Measurements from ENCODE around the gene LCLAT1.
"Not testable (repeated sequence)": the region's sequence is repeated elsewhere in the genome, so short reads cannot be mapped to it uniquely, and the experiment has no call there.

The LCLAT1 gene

DNA sequence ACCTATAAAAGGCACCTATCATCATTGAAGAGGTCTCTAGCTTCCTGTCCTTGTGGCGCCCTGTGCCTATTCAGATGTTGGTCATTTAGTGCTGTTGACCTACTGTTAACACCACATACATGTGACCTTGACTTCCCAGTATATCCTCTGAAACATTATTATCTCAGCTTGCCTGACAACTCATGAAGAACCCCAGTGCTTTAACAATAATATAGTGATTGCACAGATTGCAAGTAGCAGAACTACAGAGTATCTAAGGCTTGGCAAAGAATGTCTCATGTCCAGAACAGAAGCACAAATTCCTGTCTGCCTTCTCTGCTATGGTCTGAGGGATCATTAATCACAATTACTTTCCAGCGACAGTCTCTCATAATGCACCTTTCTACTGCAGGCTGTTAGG lies 165.3 kb downstream of the LCLAT1 start:
- no peak for DNase-seq

- no peak for DNase-seq
Measured at GRCh38 chr2:30613001-30613400, 166.0 kb downstream of the LCLAT1 start.

DNA sequence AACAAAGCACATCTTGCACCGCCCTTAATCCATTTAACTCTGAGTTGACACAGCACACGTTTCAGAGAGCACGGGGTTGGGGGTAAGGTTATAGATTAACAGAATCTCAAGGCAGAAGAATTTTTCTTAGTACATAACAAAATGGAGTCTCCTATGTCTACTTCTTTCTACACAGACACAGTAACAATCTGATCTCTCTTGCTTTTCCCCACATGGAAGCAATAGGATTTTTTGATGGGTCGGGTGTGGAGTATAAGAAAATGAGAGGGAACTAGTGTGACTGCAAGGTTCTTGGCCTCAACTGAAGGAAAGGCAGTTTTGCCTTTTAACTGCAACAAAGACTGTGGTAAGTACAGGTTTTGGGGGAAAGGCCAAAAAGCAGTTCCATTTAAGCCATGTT lies 167.2 kb downstream of the LCLAT1 start:
- DNase-seq = not testable (repeated sequence)

GRCh38 chr2:30615926-30616325 lies 168.9 kb downstream of the LCLAT1 start:
- no peak for DNase-seq

DNA sequence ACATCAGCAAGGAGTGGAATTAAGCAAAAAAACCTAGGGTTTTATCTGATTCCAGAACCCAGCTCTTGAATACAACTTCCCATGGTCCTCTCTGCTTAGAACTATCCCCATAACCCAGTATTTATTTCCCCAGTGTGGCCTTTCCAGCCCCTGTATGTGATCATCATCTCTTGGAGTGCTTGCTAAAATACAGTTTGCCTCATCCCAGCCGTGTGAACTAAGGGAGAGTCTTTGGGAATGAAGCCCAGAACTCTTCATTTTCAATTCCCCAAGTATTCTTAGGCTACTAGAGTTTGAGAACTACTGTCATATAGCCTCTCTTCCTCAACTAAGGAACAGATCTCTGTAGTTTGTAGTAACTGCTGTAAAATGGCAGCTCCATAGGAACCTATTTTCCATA lies 173.1 kb downstream of the LCLAT1 start:
- DNase-seq = no peak

GRCh38 chr2:30621836-30622235 lies 174.8 kb downstream of the LCLAT1 start:
- no peak for DNase-seq

GRCh38 chr2:30622452-30622851 lies 175.4 kb downstream of the LCLAT1 start:
- no peak for DNase-seq

DNA sequence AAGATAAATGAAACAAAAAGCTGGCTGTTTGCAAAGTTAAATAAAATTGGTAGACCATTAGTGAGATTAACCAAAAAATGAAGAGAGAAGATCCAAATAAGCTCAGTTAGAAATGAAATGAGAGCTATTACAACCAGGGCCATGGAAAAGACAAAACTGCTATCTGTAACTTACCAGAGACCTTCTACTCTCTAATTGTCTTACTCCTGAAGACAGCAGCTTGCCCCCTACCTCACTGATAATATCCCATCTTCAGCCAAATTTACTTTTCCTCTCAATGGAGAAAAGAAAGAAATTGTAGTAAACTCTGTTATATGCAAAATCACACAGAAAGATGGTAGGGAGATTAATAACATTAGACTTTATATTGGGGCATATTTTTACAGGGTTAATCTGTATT lies 178.2 kb downstream of the LCLAT1 start:
- no peak for DNase-seq

DNA sequence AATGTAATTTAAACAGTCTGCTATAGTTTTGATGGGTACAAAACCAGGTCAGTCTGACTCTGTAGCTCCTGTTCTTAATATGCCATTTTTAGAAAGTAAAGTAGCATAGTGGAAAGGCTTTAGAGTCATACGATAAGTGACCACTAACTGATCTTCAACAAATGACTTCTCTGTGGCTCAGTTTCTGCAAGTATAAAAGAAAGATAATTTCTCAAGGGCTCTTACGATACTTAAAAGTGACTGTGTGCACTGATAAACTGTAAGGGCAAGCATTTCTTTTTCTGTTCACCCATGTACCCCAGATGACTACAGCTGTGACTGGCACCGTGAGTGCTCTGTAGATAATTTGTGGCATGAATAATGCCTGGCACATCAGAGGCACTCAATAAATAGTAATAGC lies 178.7 kb downstream of the LCLAT1 start:
- no peak for DNase-seq

GRCh38 chr2:30626397-30626796 lies 179.4 kb downstream of the LCLAT1 start:
- no peak for DNase-seq

GRCh38 chr2:30627151-30627550 lies 180.1 kb downstream of the LCLAT1 start:
- no peak for DNase-seq

DNA sequence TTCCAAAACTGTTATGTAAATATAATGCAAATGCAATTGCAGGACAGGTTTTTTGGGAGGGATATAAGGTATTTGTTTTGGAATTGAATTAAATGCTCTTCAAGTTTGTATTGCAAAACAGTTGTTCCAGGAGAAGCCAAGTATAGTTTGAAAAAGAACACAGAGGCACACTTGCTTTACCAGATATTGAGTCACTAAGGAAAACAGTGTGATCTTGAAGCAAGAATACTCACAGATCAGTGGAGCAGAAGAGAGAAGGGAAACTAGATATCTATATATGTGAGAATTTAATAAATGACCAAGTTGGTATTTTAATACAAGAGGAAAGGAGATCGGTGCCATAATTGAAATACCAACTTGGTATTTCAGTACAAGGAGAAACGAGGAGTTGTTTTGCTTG lies 181.3 kb downstream of the LCLAT1 start:
- no peak for DNase-seq

DNA sequence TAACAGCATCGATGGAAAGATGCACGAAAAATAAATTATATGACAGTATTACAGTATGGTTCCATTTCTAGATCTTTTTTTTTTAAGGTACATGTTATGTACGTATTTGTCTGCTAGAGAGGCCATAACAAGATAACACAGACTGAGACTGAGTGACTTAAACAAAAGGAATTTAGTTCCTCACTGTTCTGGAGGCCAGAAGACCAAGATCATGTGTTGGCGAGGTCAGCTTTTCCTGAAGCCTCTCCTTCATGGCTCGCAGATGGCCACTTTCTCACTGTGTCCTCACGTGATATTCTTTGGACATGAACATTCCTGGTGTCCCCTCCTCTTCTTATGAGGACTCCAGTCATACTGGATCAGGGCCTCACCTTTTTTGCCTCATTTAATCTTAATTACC lies 182.8 kb downstream of the LCLAT1 start:
- DNase-seq = no peak

GRCh38 chr2:30631051-30631671 lies 184.1 kb downstream of the LCLAT1 start:
- DNase-seq = no peak

GRCh38 chr2:30633039-30633438 lies 186.0 kb downstream of the LCLAT1 start:
- DNase-seq = no peak

GRCh38 chr2:30636311-30636710 lies 189.3 kb downstream of the LCLAT1 start:
- no peak for DNase-seq

- DNase-seq = no peak
Measured at GRCh38 chr2:30639836-30640235, 192.8 kb downstream of the LCLAT1 start.

GRCh38 chr2:30641765-30642345 lies 194.8 kb downstream of the LCLAT1 start:
- no peak for DNase-seq

- not testable (repeated sequence) for DNase-seq
Measured at GRCh38 chr2:30643013-30643412, 196.0 kb downstream of the LCLAT1 start.

GRCh38 chr2:30643674-30644073 lies 196.6 kb downstream of the LCLAT1 start:
- DNase-seq = no peak

GRCh38 chr2:30645081-30645744 lies 198.2 kb downstream of the LCLAT1 start:
- no peak for DNase-seq

GRCh38 chr2:30645745-30646119 lies 198.7 kb downstream of the LCLAT1 start:
- no peak for DNase-seq

DNA sequence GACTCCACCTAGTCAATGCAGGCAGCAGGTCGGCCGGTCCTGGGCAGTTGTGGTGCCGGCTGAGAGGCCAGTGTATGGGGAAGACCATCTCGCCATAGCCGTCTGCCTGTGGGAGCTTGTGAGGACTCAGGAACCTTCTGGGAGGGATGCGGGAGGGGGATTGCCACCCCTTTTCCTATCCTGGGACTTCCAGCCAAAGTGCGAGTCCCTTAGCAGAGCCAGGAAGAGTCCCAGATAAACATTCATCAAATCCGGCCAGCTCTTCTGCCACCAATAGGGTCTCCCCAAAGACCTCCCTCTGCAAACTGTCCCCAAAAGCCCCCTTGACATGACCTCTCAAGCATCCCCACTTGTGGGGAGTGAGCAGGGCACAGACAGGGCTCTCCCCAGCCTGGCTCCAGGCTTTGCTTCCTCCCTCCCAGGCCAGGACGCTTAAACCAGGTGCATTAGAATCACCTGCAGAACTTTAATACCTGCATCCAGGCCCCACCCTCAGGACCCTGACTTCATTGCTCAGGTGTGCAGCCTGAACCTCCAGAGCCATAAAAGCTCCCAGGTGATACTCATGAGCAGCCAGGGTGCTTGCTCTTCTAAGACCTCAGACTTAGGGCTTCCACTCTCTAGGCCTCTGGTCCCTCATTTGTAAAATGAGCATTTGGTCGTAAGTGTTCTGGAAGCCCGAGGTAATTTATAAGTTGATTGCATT lies 200.9 kb downstream of the LCLAT1 start:
- DNase-seq = no peak

GRCh38 chr2:30649278-30649677 lies 202.2 kb downstream of the LCLAT1 start:
- no peak for DNase-seq
